ENCODE results near the gene SIPA1L3.

Gene SIPA1L3

GRCh38 chr19:37997911-37998344 is 90.9 kb downstream of the SIPA1L3 start:
- DNase-seq (ENCODE audit: low read depth), result peak; percentile 88

GRCh38 chr19:37998801-37999308 is 91.8 kb downstream of the SIPA1L3 start:
- no peak for DNase-seq (ENCODE audit: low read depth)

- peak; percentile 88 for DNase-seq (ENCODE audit: low read depth)
These were observed 92.6 kb downstream of the SIPA1L3 start for GRCh38 chr19:37999309-38000213.

GRCh38 chr19:38001158-38001781 is 94.3 kb downstream of the SIPA1L3 start:
- DNase-seq (ENCODE audit: low read depth), result no peak

- peak; percentile 45 for DNase-seq (ENCODE audit: low read depth)
These were observed 96.6 kb downstream of the SIPA1L3 start for GRCh38 chr19:38003438-38004185.

- DNase-seq (ENCODE audit: low read depth), result peak; percentile 16
These were observed 97.1 kb downstream of the SIPA1L3 start for GRCh38 chr19:38004186-38004520.

- DNase-seq (ENCODE audit: low read depth), result peak; percentile 95
These were observed 97.7 kb downstream of the SIPA1L3 start for GRCh38 chr19:38004521-38005223.

GRCh38 chr19:38005224-38005614 is 98.2 kb downstream of the SIPA1L3 start:
- DNase-seq (ENCODE audit: low read depth), result no peak

GRCh38 chr19:38006361-38007045 is 99.5 kb downstream of the SIPA1L3 start:
- no peak for DNase-seq (ENCODE audit: low read depth)

GRCh38 chr19:38009650-38010242 is 102.7 kb downstream of the SIPA1L3 start:
- DNase-seq (ENCODE audit: low read depth), result no peak

GRCh38 chr19:38011426-38011825 is 104.4 kb downstream of the SIPA1L3 start:
- no peak for DNase-seq (ENCODE audit: low read depth)

GRCh38 chr19:38012290-38012689 is 105.3 kb downstream of the SIPA1L3 start:
- no peak for DNase-seq (ENCODE audit: low read depth)

GRCh38 chr19:38012944-38013343 is 105.9 kb downstream of the SIPA1L3 start:
- no peak for DNase-seq (ENCODE audit: low read depth)

GRCh38 chr19:38013913-38014580 is 107.0 kb downstream of the SIPA1L3 start:
- DNase-seq (ENCODE audit: low read depth), result no peak

GRCh38 chr19:38015216-38015615 is 108.2 kb downstream of the SIPA1L3 start:
- no peak for DNase-seq (ENCODE audit: low read depth)

GRCh38 chr19:38015761-38016160 is 108.8 kb downstream of the SIPA1L3 start:
- no peak for DNase-seq (ENCODE audit: low read depth)

- DNase-seq (ENCODE audit: low read depth), result no peak
These were observed 110.6 kb downstream of the SIPA1L3 start for GRCh38 chr19:38017401-38018151.

- no peak for DNase-seq (ENCODE audit: low read depth)
These were observed 111.8 kb downstream of the SIPA1L3 start for GRCh38 chr19:38018694-38019395.

- no peak for DNase-seq (ENCODE audit: low read depth)
These were observed 112.4 kb downstream of the SIPA1L3 start for GRCh38 chr19:38019396-38019724.
